Measurements from ENCODE around the gene ZBTB42. TPM values are rescaled to one million over a fixed set of nuclear protein-coding genes. Genes with fewer than 3 reads are reported as not detected.

ZBTB42 gene
- total RNA-seq, result 10 to 100 TPM in 3 of 4 donors, 1 to 10 TPM in 1; 2.4 to 20.8 (median 12.5) TPM

- Histone ChIP-seq H3K4me3 (peak within 1 kb of the TSS; percentile 62 to 92 (median 70)), H3K27me3 (no peaks in the 10 kb centered on the region), H3K36me3 (no peaks in the 10 kb centered on the region), H3K9me3 (no peaks in the 10 kb centered on the region), H3K27ac (peak within 1 kb of the TSS; percentile 84 to 91 (median 89)), H3K4me1 (peaks cover 24 to 37% of the 10 kb centered on the region in 2 donors)
- intact Hi-C loops (cut with DNase I; ENCODE audit: low total_unique reads), result loop anchor here (1.0 kb wide), 1 partner anchor 25 kb away; no protein-coding TSS in a partner anchor
- TF ChIP-seq POLR2A (IDR thresholded peaks at IDR 0.05) (peak in 1 of 2 donors; percentile 50), CTCF (IDR thresholded peaks at IDR 0.05 in 4 of 5, conservative IDR thresholded peaks at IDR 0.05 in 1 of 5) (peak in 1 of 5 experiments; percentile 15)
- in situ Hi-C loops (cut with MboI; ENCODE audit: low sequenced_read_pairs in 4 of 4), result no loop called here
- ATAC-seq (peak; percentile 48 to 53), DNase-seq (peak; percentile 34 to 58)
Measured at GRCh38 chr14:104800771-104801519, at the start of gene ZBTB42. Gene ZBTB42 (plus strand): TSS chr14:104801101. CDS start chr14:104801198, 97 bp downstream.

GRCh38 chr14:104751539-104752422 is 49.1 kb upstream of the ZBTB42 start:
- intact Hi-C loops (cut with DNase I; ENCODE audit: low total_unique reads), result loop anchor here (1.0 kb wide), 1 partner anchor 27 kb away; the partner anchor contains the start of gene ADSS1
- Histone ChIP-seq H3K4me3 (peak overlapping the region; percentile 44 to 98 (median 76)), H3K36me3 (peaks cover 0 to 16% of the 10 kb centered on the region in 2 donors), H3K27ac (peak overlapping the region; percentile 90 to 99 (median 94)), H3K9me3 (no peaks in the 10 kb centered on the region), H3K4me1 (peaks cover 45 to 56% of the 10 kb centered on the region in 2 donors), H3K27me3 (no peaks in the 10 kb centered on the region)
- ATAC-seq (no peak), DNase-seq (no peak)
- no peak for TF ChIP-seq POLR2A (IDR thresholded peaks at IDR 0.05)
- TF ChIP-seq CTCF (IDR thresholded peaks at IDR 0.05 in 4 of 5, conservative IDR thresholded peaks at IDR 0.05 in 1 of 5), result no peak
- in situ Hi-C loops (cut with MboI; ENCODE audit: low sequenced_read_pairs in 4 of 4), result no loop called here

- Histone ChIP-seq H3K27me3 (no peaks in the 10 kb centered on the region), H3K36me3 (peaks cover 0 to 22% of the 10 kb centered on the region in 2 donors), H3K9me3 (no peaks in the 10 kb centered on the region), H3K27ac (peak overlapping the region; percentile 90 to 99 (median 94)), H3K4me3 (peak overlapping the region; percentile 44 to 98 (median 76)), H3K4me1 (peaks cover 44 to 53% of the 10 kb centered on the region in 2 donors)
- in situ Hi-C loops (cut with MboI; ENCODE audit: low sequenced_read_pairs in 4 of 4) (no loop called here), intact Hi-C loops (cut with DNase I; ENCODE audit: low total_unique reads) (loop anchor here (1.0 kb wide), 1 partner anchor 28 kb away; the partner anchor contains the start of gene ADSS1)
- DNase-seq (no peak), ATAC-seq (peak; percentile 5 to 6)
- TF ChIP-seq CTCF (IDR thresholded peaks at IDR 0.05 in 4 of 5, conservative IDR thresholded peaks at IDR 0.05 in 1 of 5) (no peak), POLR2A (IDR thresholded peaks at IDR 0.05) (peak; percentile 6 to 32)
Measured at GRCh38 chr14:104752423-104752734, 48.5 kb upstream of the ZBTB42 start.

- H3K4me3 ChIP-seq, result peak within 1 kb of the TSS; percentile 84 to 98 (median 92)
- TF ChIP-seq POLR2A (IDR thresholded peaks at IDR 0.05) (peak; percentile 91 to 95), CTCF (IDR thresholded peaks at IDR 0.05 in 4 of 5, conservative IDR thresholded peaks at IDR 0.05 in 1 of 5) (peak in 1 of 5 experiments; percentile 33)
- peaks cover 44 to 48% of the 10 kb centered on the region in 2 donors for H3K4me1 ChIP-seq
- peaks cover 0 to 27% of the 10 kb centered on the region in 2 donors for H3K36me3 ChIP-seq
- ATAC-seq (peak; percentile 79 to 84), DNase-seq (peak; percentile 99)
- in situ Hi-C loops (cut with MboI; ENCODE audit: low sequenced_read_pairs in 4 of 4), result no loop called here
- no peaks in the 10 kb centered on the region for H3K9me3 ChIP-seq
- intact Hi-C loops (cut with DNase I; ENCODE audit: low total_unique reads), result loop anchor here (1.0 kb wide), 1 partner anchor 29 kb away; the partner anchor contains the start of gene ADSS1
- H3K27ac ChIP-seq, result peak within 1 kb of the TSS; percentile 90 to 99 (median 94)
- H3K27me3 ChIP-seq, result no peaks in the 10 kb centered on the region
Measured at GRCh38 chr14:104752735-104753527, 48.0 kb upstream of the ZBTB42 start, which contains the start of gene SIVA1. Gene SIVA1 (plus strand): TSS chr14:104753147. CDS start chr14:104753202, 55 bp downstream.
